BJ (cell line): ENCODE data around the gene ATF2. TPM values are rescaled to one million over a fixed set of nuclear protein-coding genes. Genes with fewer than 3 reads are reported as not detected.

ENCODE experiments used
- CTCF ChIA-PET: fragments of 350-600 bp; formaldehyde crosslinking; extraction: SDS; loops from one replicate; lab custom pipeline; 2021; ENCODE audit warnings: antibody characterized with exemption, inconsistent platforms; lab: Yijun Ruan, JAX
- POLR2A ChIA-PET: fragments of 300-600 bp; sonication (Branson Sonifier 250); formaldehyde crosslinking; extraction: SDS; loops from one replicate; lab custom pipeline; 2021; ENCODE audit warnings: antibody characterized with exemption; lab: Charles Lee
- DNase-seq: peaks from one replicate; pipeline ENCODE4 v3.0.0-alpha.2; 2011; ENCODE audit warnings: low read depth
- H3K27me3 ChIP-seq: 2 replicates; pipeline ENCODE4 v1.6.0; 2011; ENCODE audit warnings: low read length; ENCODE audit not compliant: control insufficient read depth, insufficient read depth
- H3K36me3 ChIP-seq: 2 replicates; pipeline ENCODE4 v1.5.1; 2011; ENCODE audit warnings: low read length; ENCODE audit not compliant: control insufficient read depth, insufficient read depth
- H3K4me3 ChIP-seq: 2 replicates; pipeline ENCODE4 v1.5.1; 2011; ENCODE audit warnings: low read depth, mild to moderate bottlenecking, control low read depth, low read length
- polyA plus RNA-seq: library from polyadenylated mRNA; depleted of rRNA; stranded (reverse); fragments of >200 nt; gene quantifications from 2 replicates; pipeline ENCODE4 v1.2.3, GENCODE V29; 2011
- TF ChIP-seq, protein P1 (sequence below): IDR thresholded peaks from 2 replicates; pipeline ENCODE4 v1.5.1; 2011; ENCODE audit warnings: low read depth, mild to moderate bottlenecking, control low read depth, inconsistent platforms, low read length, moderate library complexity; ENCODE audit not compliant: insufficient read depth

Gene ATF2
- polyA plus RNA-seq, 1 experiment = 60.6 TPM

DNA sequence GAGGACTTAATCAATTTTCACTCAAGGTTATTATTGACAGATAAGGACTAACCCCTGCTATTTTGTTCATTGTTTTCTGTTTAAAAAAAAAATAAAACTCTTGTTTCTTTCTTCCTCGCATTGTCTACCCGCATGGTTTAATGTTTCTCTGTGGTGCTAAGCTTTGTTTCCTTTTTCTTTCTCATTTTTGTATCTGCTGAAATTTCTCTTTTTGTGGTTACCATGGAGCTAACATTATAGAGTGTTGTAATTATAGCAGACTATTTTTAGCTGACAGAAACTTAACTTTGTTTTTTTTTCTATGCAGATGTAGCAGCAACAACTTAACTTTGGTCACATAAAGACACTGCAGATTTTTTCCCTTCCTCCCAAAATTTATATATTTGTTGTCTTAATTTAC lies 119.7 kb downstream of the ATF2 start:
- H3K4me3 ChIP-seq = no peak overlapping the region
- POLR2A ChIA-PET = no interaction called here

DNA sequence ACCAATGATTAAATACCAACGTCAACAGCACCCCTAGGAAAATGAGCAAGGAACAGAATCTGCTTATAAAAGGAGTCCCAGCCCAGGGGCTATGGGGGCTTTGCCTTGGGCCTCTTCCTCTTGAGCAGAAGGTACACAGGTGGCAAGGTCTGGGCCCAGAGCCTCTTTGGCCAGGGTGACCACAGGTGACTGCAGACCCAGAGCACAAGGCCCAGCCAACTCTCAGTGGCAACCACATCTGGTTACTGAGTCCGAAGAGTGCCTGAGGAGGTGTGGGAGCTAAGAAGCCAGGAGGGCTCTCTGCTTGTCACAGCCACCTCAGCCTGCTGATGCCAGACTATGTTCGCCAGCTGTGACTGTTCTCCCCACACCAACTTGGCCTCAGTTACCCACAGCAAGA lies 128.5 kb downstream of the ATF2 start:
- DNase-seq = no peak
- no peaks in the 10 kb centered on the region for H3K36me3 ChIP-seq
- no peak overlapping the region for H3K4me3 ChIP-seq
- no peaks in the 10 kb centered on the region for H3K27me3 ChIP-seq
- TF ChIP-seq, protein P1, sequence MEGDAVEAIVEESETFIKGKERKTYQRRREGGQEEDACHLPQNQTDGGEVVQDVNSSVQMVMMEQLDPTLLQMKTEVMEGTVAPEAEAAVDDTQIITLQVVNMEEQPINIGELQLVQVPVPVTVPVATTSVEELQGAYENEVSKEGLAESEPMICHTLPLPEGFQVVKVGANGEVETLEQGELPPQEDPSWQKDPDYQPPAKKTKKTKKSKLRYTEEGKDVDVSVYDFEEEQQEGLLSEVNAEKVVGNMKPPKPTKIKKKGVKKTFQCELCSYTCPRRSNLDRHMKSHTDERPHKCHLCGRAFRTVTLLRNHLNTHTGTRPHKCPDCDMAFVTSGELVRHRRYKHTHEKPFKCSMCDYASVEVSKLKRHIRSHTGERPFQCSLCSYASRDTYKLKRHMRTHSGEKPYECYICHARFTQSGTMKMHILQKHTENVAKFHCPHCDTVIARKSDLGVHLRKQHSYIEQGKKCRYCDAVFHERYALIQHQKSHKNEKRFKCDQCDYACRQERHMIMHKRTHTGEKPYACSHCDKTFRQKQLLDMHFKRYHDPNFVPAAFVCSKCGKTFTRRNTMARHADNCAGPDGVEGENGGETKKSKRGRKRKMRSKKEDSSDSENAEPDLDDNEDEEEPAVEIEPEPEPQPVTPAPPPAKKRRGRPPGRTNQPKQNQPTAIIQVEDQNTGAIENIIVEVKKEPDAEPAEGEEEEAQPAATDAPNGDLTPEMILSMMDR = no peak
- POLR2A ChIA-PET = no interaction called here
- CTCF ChIA-PET = interaction anchor here (0.6 to 2.6 kb wide), 3 partner anchors 9 to 70 kb away, joined by 3 to 8 read pairs (median 4); no protein-coding TSS in a partner anchor

More for the DNA sequence above, 119.7 kb downstream of the ATF2 start:
- DNase-seq = no peak
- CTCF ChIA-PET = interaction anchor here (1.1 to 1.8 kb wide), 3 partner anchors 9 to 16 kb away, joined by 3 to 5 read pairs (median 4); no protein-coding TSS in a partner anchor
- no peaks in the 10 kb centered on the region for H3K27me3 ChIP-seq
- H3K36me3 ChIP-seq = no peaks in the 10 kb centered on the region
- TF ChIP-seq, protein P1 = no peak

DNA sequence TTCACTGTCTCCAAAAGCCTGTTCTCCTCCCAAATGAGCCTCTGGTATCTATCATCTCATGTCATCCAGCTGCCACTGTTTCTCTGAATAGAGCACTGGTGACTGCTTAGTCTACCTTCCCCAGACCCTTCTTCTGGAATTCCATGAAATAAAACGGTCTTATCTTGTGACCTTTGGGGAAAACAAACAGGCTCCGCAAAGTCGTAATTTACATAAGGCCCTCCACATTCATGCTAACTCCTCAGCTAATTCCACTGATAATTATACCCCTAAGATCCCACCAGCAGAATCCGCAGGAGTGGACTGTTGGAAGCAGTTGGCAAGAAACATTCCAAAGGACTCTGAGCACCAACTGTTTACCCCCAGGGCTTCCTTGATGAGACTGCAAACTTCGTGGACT lies 129.0 kb downstream of the ATF2 start:
- TF ChIP-seq, protein P1 = no peak
- CTCF ChIA-PET = interaction anchor here (0.6 to 2.6 kb wide), 3 partner anchors 9 to 71 kb away, joined by 3 to 8 read pairs (median 4); no protein-coding TSS in a partner anchor
- H3K27me3 ChIP-seq = no peaks in the 10 kb centered on the region
- DNase-seq = no peak
- no peaks in the 10 kb centered on the region for H3K36me3 ChIP-seq
- H3K4me3 ChIP-seq = no peak overlapping the region
- POLR2A ChIA-PET = no interaction called here

DNA sequence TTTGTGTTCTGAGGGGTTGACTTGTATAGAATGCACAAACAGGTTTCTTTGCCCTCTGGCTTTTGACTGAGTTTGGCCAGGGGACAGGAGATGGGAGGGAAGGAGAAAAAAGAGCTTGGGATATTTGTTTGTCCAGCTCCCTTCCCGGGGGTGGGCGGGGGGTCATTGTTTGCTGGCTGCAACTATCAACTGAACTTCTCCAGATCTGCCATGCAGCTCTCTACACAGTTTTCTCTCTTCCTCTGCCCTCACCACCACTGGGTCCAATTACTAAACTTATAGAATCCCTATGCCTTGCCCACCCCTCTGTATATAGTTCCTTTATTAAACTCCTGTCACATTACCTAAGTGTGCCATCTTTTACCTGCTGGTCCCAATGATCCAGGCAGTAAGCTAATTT lies 130.1 kb downstream of the ATF2 start:
- ChIA-PET CTCF (interaction anchor here (0.6 to 2.6 kb wide), 5 partner anchors 7 to 269 kb away, joined by 3 to 8 read pairs (median 4); no protein-coding TSS in a partner anchor), POLR2A (no interaction called here)
- Histone ChIP-seq H3K36me3 (no peaks in the 10 kb centered on the region), H3K27me3 (no peaks in the 10 kb centered on the region), H3K4me3 (no peak overlapping the region)
- TF ChIP-seq, protein P1 = no peak
- no peak for DNase-seq

DNA sequence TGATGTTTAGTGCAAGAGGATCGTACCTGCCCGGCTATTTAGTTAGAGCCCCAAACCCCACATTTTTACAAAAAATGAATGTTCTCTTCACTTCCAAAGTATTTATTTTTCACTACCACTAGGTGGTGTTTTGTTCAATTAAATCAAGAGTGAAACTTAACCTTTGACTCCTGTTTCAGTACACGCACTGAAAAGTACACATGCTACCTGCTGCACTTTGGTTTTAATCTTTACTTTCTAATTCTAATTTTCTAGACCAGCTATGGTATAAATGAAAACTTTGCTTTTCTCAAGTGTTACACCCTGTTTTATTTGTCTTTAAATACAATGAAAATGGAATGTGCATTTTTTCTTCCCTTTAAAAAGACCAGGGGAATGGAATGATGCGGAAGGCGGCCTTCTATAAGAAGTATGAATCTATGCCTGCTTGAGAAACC lies 131.4 kb downstream of the ATF2 start:
- no peaks in the 10 kb centered on the region for H3K36me3 ChIP-seq
- ChIA-PET CTCF (no interaction called here), POLR2A (interaction anchor here (0.7 kb wide), 1 partner anchor 337 kb away, joined by 3 read pairs; no protein-coding TSS in a partner anchor)
- DNase-seq = no peak
- TF ChIP-seq, protein P1 = peak; percentile 39
- no peaks in the 10 kb centered on the region for H3K27me3 ChIP-seq
- H3K4me3 ChIP-seq = no peak overlapping the region
